ENCODE results near the gene ACVR1.
A peak's percentile ranks its signal among the peaks of the same experiment; 100 is the strongest.

The ACVR1 gene

GRCh38 chr2:157777427-157777826 lies 98.7 kb downstream of the ACVR1 start:
- Mint-ChIP-seq H3K4me1 (peaks cover 12% of the 10 kb centered on the region), H3K36me3 (ENCODE audit: low read depth) (peaks cover 40% of the 10 kb centered on the region), H3K9me3 (no peaks in the 10 kb centered on the region), H3K4me3 (no peak overlapping the region), H3K27me3 (ENCODE audit: low read depth, poor library complexity) (no peaks in the 10 kb centered on the region), H3K27ac (no peak overlapping the region)
- DNase-seq, result peak; percentile 18
- peak; percentile 47 for TF ChIP-seq CTCF (IDR thresholded peaks at IDR 0.05)

- no peaks in the 10 kb centered on the region for H3K9me3 Mint-ChIP-seq
- no peaks in the 10 kb centered on the region for H3K4me1 Mint-ChIP-seq
- no peaks in the 10 kb centered on the region for H3K27me3 Mint-ChIP-seq (ENCODE audit: low read depth, poor library complexity)
- no peak overlapping the region for H3K27ac Mint-ChIP-seq
- no peak overlapping the region for H3K4me3 Mint-ChIP-seq
- peaks cover 55% of the 10 kb centered on the region for H3K36me3 Mint-ChIP-seq (ENCODE audit: low read depth)
- TF ChIP-seq CTCF (IDR thresholded peaks at IDR 0.05), result no peak
- no peak for DNase-seq
These were observed 104.9 kb downstream of the ACVR1 start for GRCh38 chr2:157771234-157771633.

- H3K27ac Mint-ChIP-seq, result no peak overlapping the region
- no peaks in the 10 kb centered on the region for H3K4me1 Mint-ChIP-seq
- no peak for DNase-seq
- peaks cover 58% of the 10 kb centered on the region for H3K36me3 Mint-ChIP-seq (ENCODE audit: low read depth)
- TF ChIP-seq CTCF (IDR thresholded peaks at IDR 0.05), result no peak
- peaks cover 5% of the 10 kb centered on the region for H3K9me3 Mint-ChIP-seq
- H3K27me3 Mint-ChIP-seq (ENCODE audit: low read depth, poor library complexity), result no peaks in the 10 kb centered on the region
- no peak overlapping the region for H3K4me3 Mint-ChIP-seq
These were observed 106.3 kb downstream of the ACVR1 start for GRCh38 chr2:157769856-157770255.

- no peaks in the 10 kb centered on the region for H3K27me3 Mint-ChIP-seq (ENCODE audit: low read depth, poor library complexity)
These were observed 111.7 kb downstream of the ACVR1 start for GRCh38 chr2:157764386-157764785.

GRCh38 chr2:157761520-157761919 lies 114.6 kb downstream of the ACVR1 start:
- Mint-ChIP-seq H3K9me3 (peaks cover 22% of the 10 kb centered on the region), H3K4me3 (no peak overlapping the region), H3K4me1 (no peaks in the 10 kb centered on the region), H3K27ac (no peak overlapping the region), H3K36me3 (ENCODE audit: low read depth) (peaks cover 85% of the 10 kb centered on the region), H3K27me3 (ENCODE audit: low read depth, poor library complexity) (no peaks in the 10 kb centered on the region)
- no peak for TF ChIP-seq CTCF (IDR thresholded peaks at IDR 0.05)
- DNase-seq, result no peak

More at GRCh38 chr2:157764386-157764785, 111.7 kb downstream of the ACVR1 start:
- Mint-ChIP-seq H3K9me3 (peaks cover 5% of the 10 kb centered on the region), H3K36me3 (ENCODE audit: low read depth) (peaks cover 80% of the 10 kb centered on the region), H3K4me3 (no peak overlapping the region), H3K4me1 (no peaks in the 10 kb centered on the region), H3K27ac (no peak overlapping the region)
- TF ChIP-seq CTCF (IDR thresholded peaks at IDR 0.05), result no peak
- DNase-seq, result no peak

- Mint-ChIP-seq H3K4me1 (no peaks in the 10 kb centered on the region), H3K27ac (no peak overlapping the region), H3K36me3 (ENCODE audit: low read depth) (peaks cover 85% of the 10 kb centered on the region), H3K27me3 (ENCODE audit: low read depth, poor library complexity) (no peaks in the 10 kb centered on the region), H3K9me3 (peaks cover 28% of the 10 kb centered on the region), H3K4me3 (no peak overlapping the region)
- no peak for DNase-seq
- no peak for TF ChIP-seq CTCF (IDR thresholded peaks at IDR 0.05)
These were observed 115.2 kb downstream of the ACVR1 start for GRCh38 chr2:157760949-157761348.
